H1 (cell line): ENCODE measurements around the gene ADGRV1. TPM values are rescaled to one million over a fixed set of nuclear protein-coding genes. Genes with fewer than 3 reads are reported as not detected.

ENCODE experiments used
- CHD2 ChIP-seq: IDR thresholded peaks from 2 replicates; pipeline ENCODE4 v1.6.1; 2012; ENCODE audit warnings: low read length, improper control_type of control experiment
- CHD7 ChIP-seq: fragments of 300-600 bp; sonication (generic); IDR thresholded peaks from 2 replicates; pipeline ENCODE4 v1.7.1; 2012; ENCODE audit warnings: low read length, moderate library complexity, mild to moderate bottlenecking, inconsistent platforms; ENCODE audit not compliant: insufficient replicate concordance
- polyA plus RNA-seq, 7 experiments: library from polyadenylated mRNA; depleted of rRNA in 3 of 7; stranded (reverse) in 5 of 7; unstranded in 2 of 7; fragments of >200 nt in 5 of 7; fragments of 200-250 nt in 2 of 7; gene quantifications; 1 replicate in 5 of 7; 2 replicates in 1 of 7; 4 replicates in 1 of 7; pipeline versions ENCODE4 v1.2.1 to v1.2.3, GENCODE V29; 2011 to 2013; ENCODE audit warnings: missing spikeins in 2 of 7, mixed read lengths in 2 of 7
- total RNA-seq: library from RNA; stranded (reverse); fragmentation: NEBNext Ultra II Directional; extraction: Animal tissue kit (Norgen Biotek cat#: 25700); gene quantifications from 2 replicates; pipeline ENCODE4 v1.2.1, GENCODE V29; 2021

ADGRV1 gene
- total and polyA plus RNA-seq, 2 of the 8 experiments (the other 6 are each of a cell fraction or from before 2014, with no cell fraction given) = 53.1 to 62.2 TPM

GRCh38 chr5:90575712-90576111 lies 17.1 kb downstream of the ADGRV1 start (continued):
- TF ChIP-seq CHD7 (no peak), CHD2 (no peak)
